SU-DHL-6 (cell line): ENCODE results near the gene RPS6KA5.

Experiments used
- H2AFZ ChIP-seq: fragments of 200-600 bp; sonication (generic); 2 replicates; pipeline ENCODE4 v1.6.1; 2014; ENCODE audit warnings: low read depth, mild to moderate bottlenecking, moderate library complexity, mixed read lengths, antibody characterized with exemption, low read length; ENCODE audit not compliant: severe bottlenecking
- H3F3A ChIP-seq: fragments of 200-600 bp; shearing (Covaris generic); 2 replicates; pipeline ENCODE4 v1.6.0; 2016; ENCODE audit warnings: antibody characterized with exemption, mild to moderate bottlenecking; ENCODE audit not compliant: insufficient read depth
- H3K27ac ChIP-seq: fragments of 200-600 bp; sonication (generic); 2 replicates; pipeline ENCODE4 v1.5.1; 2016; ENCODE audit warnings: low read depth, mild to moderate bottlenecking, low read length, moderate library complexity, mixed read lengths
- H3K27me3 ChIP-seq: fragments of 200-600 bp; sonication (generic), shearing (Covaris generic); 2 replicates; pipeline ENCODE4 v1.6.0; 2014; ENCODE audit warnings: mild to moderate bottlenecking, low read length
- H3K36me3 ChIP-seq: fragments of 200-600 bp; sonication (generic); 2 replicates; pipeline ENCODE4 v1.6.1; 2014; ENCODE audit warnings: mild to moderate bottlenecking, low read length, mixed read lengths
- H3K4me2 ChIP-seq: fragments of 300-600, 200-600 bp; shearing (Covaris generic), sonication (generic); 2 replicates; pipeline ENCODE4 v1.6.0; 2014; ENCODE audit warnings: low read length, low read depth, mild to moderate bottlenecking; ENCODE audit not compliant: poor library complexity, severe bottlenecking
- H3K4me3 ChIP-seq: fragments of 200-600 bp; sonication (generic); 2 replicates; pipeline ENCODE4 v1.5.1; 2014; ENCODE audit warnings: antibody characterized with exemption, low read length, mild to moderate bottlenecking, mixed read lengths; ENCODE audit not compliant: insufficient read depth, poor library complexity, severe bottlenecking
- H3K79me2 ChIP-seq: fragments of 200-600 bp; sonication (generic); 2 replicates; pipeline ENCODE4 v1.6.1; 2014; ENCODE audit warnings: mild to moderate bottlenecking, low read length, moderate library complexity; ENCODE audit not compliant: insufficient read depth
- H3K9ac ChIP-seq: fragments of 200-600 bp; sonication (generic); 2 replicates; pipeline ENCODE4 v1.7.0; 2014; ENCODE audit warnings: mild to moderate bottlenecking, low read length
- H3K9me2 ChIP-seq: fragments of 200-600 bp; sonication (generic); replicated peaks from 2 replicates; pipeline ENCODE4 v1.6.1; 2014; ENCODE audit warnings: low read length; ENCODE audit not compliant: insufficient read depth
- H3K9me3 ChIP-seq: fragments of 200-600 bp; sonication (generic); 2 replicates; pipeline ENCODE4 v1.6.1; 2014; ENCODE audit warnings: low read length, mixed read lengths; ENCODE audit not compliant: insufficient read depth
- H4K20me1 ChIP-seq: fragments of 200-600 bp; sonication (generic); 2 replicates; pipeline ENCODE4 v1.6.1; 2014; ENCODE audit warnings: low read depth, mild to moderate bottlenecking, antibody characterized with exemption, low read length, moderate library complexity, mixed read lengths
- CTCF ChIP-seq: fragments of 200-600 bp; sonication (generic); IDR thresholded peaks from one replicate; pipeline ENCODE4 v1.5.1; 2017; ENCODE audit warnings: antibody characterized with exemption, mild to moderate bottlenecking, low read length, moderate library complexity; ENCODE audit not compliant: insufficient read depth, poor library complexity, severe bottlenecking
- EZH2phosphoT487 ChIP-seq: fragments of 200-600 bp; sonication (generic), shearing (Covaris generic); conservative IDR thresholded peaks from 2 replicates; pipeline ENCODE4 v1.6.1; 2018; ENCODE audit warnings: mild to moderate bottlenecking, antibody characterized with exemption, low read length, moderate library complexity, mixed read lengths

RPS6KA5 gene

GRCh38 chr14:91056361-91056760 is 4.1 kb downstream of the RPS6KA5 start:
- TF ChIP-seq EZH2phosphoT487 (no peak), CTCF (no peak)
- Histone ChIP-seq H3K4me3 (no peak overlapping the region), H3K27me3 (no peaks in the 10 kb centered on the region), H3K9me2 (no peaks in the 10 kb centered on the region), H3K9me3 (no peaks in the 10 kb centered on the region), H2AFZ (no peak overlapping the region), H4K20me1 (no peaks in the 10 kb centered on the region), H3K79me2 (peaks cover 18% of the 10 kb centered on the region; the same call in 1 of the 2 replicates), H3K9ac (no peak overlapping the region), H3K27ac (no peak overlapping the region), H3K36me3 (no peaks in the 10 kb centered on the region), H3K4me2 (no peak overlapping the region), H3F3A (no peaks in the 10 kb centered on the region)

GRCh38 chr14:91055016-91055415 is 5.4 kb downstream of the RPS6KA5 start:
- Histone ChIP-seq H3K27me3 (no peaks in the 10 kb centered on the region), H3K4me2 (no peak overlapping the region), H3K79me2 (peaks cover 18% of the 10 kb centered on the region; the same call in 1 of the 2 replicates)

GRCh38 chr14:91048676-91049075 is 11.8 kb downstream of the RPS6KA5 start:
- Histone ChIP-seq H3K36me3 (no peaks in the 10 kb centered on the region), H3F3A (no peaks in the 10 kb centered on the region), H3K9me2 (no peaks in the 10 kb centered on the region), H2AFZ (no peak overlapping the region), H3K4me2 (no peak overlapping the region), H4K20me1 (no peaks in the 10 kb centered on the region), H3K4me3 (no peak overlapping the region), H3K9ac (no peak overlapping the region), H3K79me2 (peaks cover 5% of the 10 kb centered on the region; the same call in 1 of the 2 replicates), H3K27ac (no peak overlapping the region), H3K27me3 (no peaks in the 10 kb centered on the region), H3K9me3 (no peaks in the 10 kb centered on the region)
- TF ChIP-seq EZH2phosphoT487 (no peak), CTCF (no peak)

More at GRCh38 chr14:91055016-91055415, 5.4 kb downstream of the RPS6KA5 start:
- H3K9me3 ChIP-seq, result no peaks in the 10 kb centered on the region
- no peaks in the 10 kb centered on the region for H3F3A ChIP-seq
- H3K9me2 ChIP-seq, result no peaks in the 10 kb centered on the region
- no peak overlapping the region for H3K4me3 ChIP-seq
- no peaks in the 10 kb centered on the region for H4K20me1 ChIP-seq
- TF ChIP-seq EZH2phosphoT487, result no peak
- no peak for TF ChIP-seq CTCF
- H3K9ac ChIP-seq, result no peak overlapping the region
- H3K27ac ChIP-seq, result no peak overlapping the region
- no peaks in the 10 kb centered on the region for H3K36me3 ChIP-seq
- H2AFZ ChIP-seq, result no peak overlapping the region
